ENCODE results near the gene STXBP5. TPM values are rescaled to one million over a fixed set of nuclear protein-coding genes. Genes with fewer than 3 reads are reported as not detected.

STXBP5 gene
- polyA plus RNA-seq, 2 of the 4 experiments (the other 2 are of a cell fraction): 10.8 to 17.8 TPM

- no peak for TF ChIP-seq REST (IDR thresholded peaks at IDR 0.05)
- TF ChIP-seq CBX8 (IDR thresholded peaks at IDR 0.05): no peak
- TF ChIP-seq FOSL2 (IDR thresholded peaks at IDR 0.05): no peak
- no peak for TF ChIP-seq FOSL2 (CRISPR knock-in tag; IDR thresholded peaks at IDR 0.05)
- TF ChIP-seq, protein P1, sequence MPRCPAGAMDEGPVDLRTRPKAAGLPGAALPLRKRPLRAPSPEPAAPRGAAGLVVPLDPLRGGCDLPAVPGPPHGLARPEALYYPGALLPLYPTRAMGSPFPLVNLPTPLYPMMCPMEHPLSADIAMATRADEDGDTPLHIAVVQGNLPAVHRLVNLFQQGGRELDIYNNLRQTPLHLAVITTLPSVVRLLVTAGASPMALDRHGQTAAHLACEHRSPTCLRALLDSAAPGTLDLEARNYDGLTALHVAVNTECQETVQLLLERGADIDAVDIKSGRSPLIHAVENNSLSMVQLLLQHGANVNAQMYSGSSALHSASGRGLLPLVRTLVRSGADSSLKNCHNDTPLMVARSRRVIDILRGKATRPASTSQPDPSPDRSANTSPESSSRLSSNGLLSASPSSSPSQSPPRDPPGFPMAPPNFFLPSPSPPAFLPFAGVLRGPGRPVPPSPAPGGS (IDR thresholded peaks at IDR 0.05): no peak
- no peak for TF ChIP-seq PHF8 (IDR thresholded peaks at IDR 0.05; ENCODE audit: borderline replicate concordance, low read depth)
- no peak for TF ChIP-seq HOXB5 (CRISPR knock-in tag; IDR thresholded peaks at IDR 0.05)
- TF ChIP-seq CEBPB (IDR thresholded peaks at IDR 0.05): no peak
Observed at GRCh38 chr6:147397306-147397705, 193.1 kb downstream of the STXBP5 start (continued).

DNA sequence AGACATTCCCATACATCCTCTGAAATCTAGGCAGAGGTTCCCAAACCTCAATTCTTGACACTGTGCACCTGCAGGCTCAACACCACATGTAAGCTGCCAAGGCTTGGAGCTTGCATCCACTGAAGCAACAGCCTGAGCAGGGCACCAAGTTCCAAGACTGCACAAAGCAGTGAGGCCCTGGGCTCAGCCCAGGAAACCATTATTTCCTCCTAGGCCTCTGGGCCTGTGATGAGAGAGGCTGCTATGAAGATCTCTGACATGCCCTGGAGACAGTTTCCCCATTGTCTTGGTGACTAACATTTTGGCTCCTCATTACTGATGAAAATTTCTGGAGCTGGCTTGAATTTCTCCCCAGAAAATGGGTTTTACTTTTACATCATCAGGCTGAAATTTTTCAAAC is 196.8 kb downstream of the STXBP5 start:
- CTCF ChIA-PET: interaction anchor here (0.7 kb wide), 1 partner anchor 11 kb away, joined by 3 read pairs; no protein-coding TSS in a partner anchor
- ATAC-seq: no peak
- TF ChIP-seq ZFP36 (IDR thresholded peaks at IDR 0.05; ENCODE audit: borderline replicate concordance, partially characterized antibody) (peak; percentile 68), KDM5A (IDR thresholded peaks at IDR 0.05) (no peak)
- Histone ChIP-seq H3K4me1 (no peaks in the 10 kb centered on the region), H3K9me3 (no peaks in the 10 kb centered on the region), H3K4me2 (no peak overlapping the region), H3K27ac (no peak overlapping the region), H3K4me3 (no peak overlapping the region)
- POLR2A ChIA-PET: no interaction called here
- no peak for FAIRE-seq
- DNase-seq (ENCODE audit: low read depth in 1 of 2, low spot score in 1 of 2): no peak

GRCh38 chr6:147401779-147402178 is 197.6 kb downstream of the STXBP5 start:
- ATAC-seq: no peak
- TF ChIP-seq, protein P2, sequence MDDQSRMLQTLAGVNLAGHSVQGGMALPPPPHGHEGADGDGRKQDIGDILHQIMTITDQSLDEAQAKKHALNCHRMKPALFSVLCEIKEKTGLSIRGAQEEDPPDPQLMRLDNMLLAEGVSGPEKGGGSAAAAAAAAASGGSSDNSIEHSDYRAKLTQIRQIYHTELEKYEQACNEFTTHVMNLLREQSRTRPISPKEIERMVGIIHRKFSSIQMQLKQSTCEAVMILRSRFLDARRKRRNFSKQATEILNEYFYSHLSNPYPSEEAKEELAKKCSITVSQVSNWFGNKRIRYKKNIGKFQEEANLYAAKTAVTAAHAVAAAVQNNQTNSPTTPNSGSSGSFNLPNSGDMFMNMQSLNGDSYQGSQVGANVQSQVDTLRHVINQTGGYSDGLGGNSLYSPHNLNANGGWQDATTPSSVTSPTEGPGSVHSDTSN (IDR thresholded peaks at IDR 0.05): no peak
- TF ChIP-seq NFE2L2 (conservative IDR thresholded peaks at IDR 0.05; ENCODE audit: low read length): no peak
- TF ChIP-seq RAD21 (conservative IDR thresholded peaks at IDR 0.05 in 1 of 2, IDR thresholded peaks at IDR 0.05 in 1 of 2): no peak
- TF ChIP-seq ESRRA (IDR thresholded peaks at IDR 0.05; ENCODE audit: borderline replicate concordance, low read length): no peak
- TF ChIP-seq NPAS2 (CRISPR knock-in tag; IDR thresholded peaks at IDR 0.05; ENCODE audit: borderline replicate concordance): no peak
- TF ChIP-seq HES2 (IDR thresholded peaks at IDR 0.05): no peak
- Histone ChIP-seq H3K4me1 (no peaks in the 10 kb centered on the region), H3K27ac (no peak overlapping the region), H3K4me2 (no peak overlapping the region), H3K9me3 (no peaks in the 10 kb centered on the region), H3K4me3 (no peak overlapping the region)
- DNase-seq (ENCODE audit: low read depth in 1 of 2, low spot score in 1 of 2): no peak
- FAIRE-seq: no peak
- ChIA-PET POLR2A (no interaction called here), CTCF (no interaction called here)
- WGBS (ENCODE audit: missing lambda C conversion rate): 74% methylated on average over 5 of the region's 5 CpGs

GRCh38 chr6:147406783-147407182 is 202.6 kb downstream of the STXBP5 start:
- ChIA-PET CTCF (no interaction called here), POLR2A (no interaction called here)
- no peaks in the 10 kb centered on the region; the same call in 2 of the 3 replicates for H3K9me3 ChIP-seq
- H3K4me3 ChIP-seq: no peak overlapping the region
- WGBS (ENCODE audit: missing lambda C conversion rate): 80% methylated on average over 4 of the region's 27 CpGs
- H3K27ac ChIP-seq: no peak overlapping the region
- no peak for TF ChIP-seq EHMT2 (IDR thresholded peaks at IDR 0.05; ENCODE audit: low read depth)
- no peak for TF ChIP-seq BHLHE40 (IDR thresholded peaks at IDR 0.05; ENCODE audit: low read depth, low read length)
- TF ChIP-seq EHF (CRISPR knock-in tag; IDR thresholded peaks at IDR 0.05): no peak
- TF ChIP-seq ZC3H11A (IDR thresholded peaks at IDR 0.05): no peak
- DNase-seq (ENCODE audit: low read depth in 1 of 2, low spot score in 1 of 2): no peak
- no peak for ATAC-seq
- FAIRE-seq: no peak
- no peak overlapping the region for H3K4me2 ChIP-seq
- H3K4me1 ChIP-seq: no peaks in the 10 kb centered on the region

Measured in A549 (cell line).